ENCODE results near the gene MEN1. TPM values are rescaled to one million over a fixed set of nuclear protein-coding genes. Genes with fewer than 3 reads are reported as not detected.

MEN1 gene
- total RNA-seq, 3 donors from 2014 or later: 11.4 to 19.0 (median 14.8) TPM

DNA sequence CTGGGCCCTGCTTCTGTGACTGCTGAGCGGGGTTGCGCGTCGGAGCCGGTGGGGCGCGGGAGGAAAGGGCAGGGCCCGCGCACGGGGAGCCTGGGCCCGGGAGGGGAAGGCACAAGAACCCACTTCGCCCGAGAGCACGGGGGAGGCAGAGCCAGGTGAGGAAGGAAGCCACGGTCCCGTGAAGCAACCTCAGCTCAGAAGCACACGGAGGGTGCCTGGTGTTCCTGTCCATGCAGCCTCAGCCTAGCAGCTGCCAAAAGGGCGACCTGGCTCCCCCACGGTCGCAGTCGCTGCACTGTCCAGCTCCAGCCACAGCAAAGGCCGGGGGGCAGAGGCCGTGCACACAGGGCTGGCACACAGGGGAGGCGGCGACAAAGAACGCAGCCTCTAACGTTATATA lies 43.4 kb upstream of the MEN1 start:
- Histone ChIP-seq H3K27ac (peak overlapping the region; percentile 83 to 85), H3K4me1 (peaks cover 26 to 29% of the 10 kb centered on the region in 2 donors), H3K36me3 (no peaks in the 10 kb centered on the region), H3K4me3 (no peak overlapping the region), H3K27me3 (no peaks in the 10 kb centered on the region), H3K9me3 (no peaks in the 10 kb centered on the region)
- intact Hi-C loops (cut with DNase I; ENCODE audit: low total_unique reads): loop anchor here (10.0 kb wide), 1 partner anchor 161 kb away; the partner anchor contains the start of gene ARL2
- TF ChIP-seq, protein P1, sequence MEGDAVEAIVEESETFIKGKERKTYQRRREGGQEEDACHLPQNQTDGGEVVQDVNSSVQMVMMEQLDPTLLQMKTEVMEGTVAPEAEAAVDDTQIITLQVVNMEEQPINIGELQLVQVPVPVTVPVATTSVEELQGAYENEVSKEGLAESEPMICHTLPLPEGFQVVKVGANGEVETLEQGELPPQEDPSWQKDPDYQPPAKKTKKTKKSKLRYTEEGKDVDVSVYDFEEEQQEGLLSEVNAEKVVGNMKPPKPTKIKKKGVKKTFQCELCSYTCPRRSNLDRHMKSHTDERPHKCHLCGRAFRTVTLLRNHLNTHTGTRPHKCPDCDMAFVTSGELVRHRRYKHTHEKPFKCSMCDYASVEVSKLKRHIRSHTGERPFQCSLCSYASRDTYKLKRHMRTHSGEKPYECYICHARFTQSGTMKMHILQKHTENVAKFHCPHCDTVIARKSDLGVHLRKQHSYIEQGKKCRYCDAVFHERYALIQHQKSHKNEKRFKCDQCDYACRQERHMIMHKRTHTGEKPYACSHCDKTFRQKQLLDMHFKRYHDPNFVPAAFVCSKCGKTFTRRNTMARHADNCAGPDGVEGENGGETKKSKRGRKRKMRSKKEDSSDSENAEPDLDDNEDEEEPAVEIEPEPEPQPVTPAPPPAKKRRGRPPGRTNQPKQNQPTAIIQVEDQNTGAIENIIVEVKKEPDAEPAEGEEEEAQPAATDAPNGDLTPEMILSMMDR (IDR thresholded peaks at IDR 0.05): no peak
- TF ChIP-seq POLR2AphosphoS5 (IDR thresholded peaks at IDR 0.05) (no peak), POLR2A (IDR thresholded peaks at IDR 0.05) (no peak)
- DNase-seq (ENCODE audit: low spot score in 2 of 2): no peak

DNA sequence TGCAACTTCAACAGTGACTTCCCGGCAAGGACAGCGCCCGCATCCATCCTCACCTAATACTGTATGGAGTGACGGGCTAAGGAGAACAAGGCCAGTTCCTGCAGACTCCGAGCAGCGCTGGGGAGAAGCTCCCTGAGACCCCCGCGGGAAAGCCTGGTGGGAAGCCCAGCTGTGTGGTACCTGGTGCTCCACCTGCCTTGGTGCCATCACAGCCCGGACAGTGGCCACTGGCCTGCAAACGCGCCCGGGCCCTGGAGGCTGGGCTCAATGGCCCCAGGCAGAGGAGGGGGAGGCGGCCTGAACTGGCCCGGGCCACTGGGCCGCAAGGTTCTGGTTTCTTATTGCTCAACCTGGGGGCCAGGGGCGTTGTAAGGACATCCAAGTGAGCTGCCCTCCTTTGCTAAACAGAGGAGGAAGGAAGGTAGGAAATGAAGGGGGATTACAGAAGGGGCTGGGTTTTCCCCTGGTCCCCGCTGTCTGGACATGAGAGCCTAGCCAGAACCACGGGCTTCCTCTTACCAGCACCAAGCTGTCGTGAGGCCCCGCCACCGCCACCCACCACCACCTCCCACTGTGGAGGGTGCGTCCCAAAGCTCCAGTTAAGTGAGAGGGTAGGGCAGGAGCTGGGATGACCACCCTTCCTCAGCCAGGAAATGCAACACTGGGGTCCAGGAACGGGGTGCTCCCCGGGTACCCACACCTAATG lies 42.6 kb upstream of the MEN1 start:
- H3K36me3 ChIP-seq: no peaks in the 10 kb centered on the region
- TF ChIP-seq POLR2AphosphoS5 (IDR thresholded peaks at IDR 0.05): no peak
- TF ChIP-seq, protein P1 (IDR thresholded peaks at IDR 0.05): no peak
- no peak for TF ChIP-seq POLR2A (IDR thresholded peaks at IDR 0.05)
- peak overlapping the region; percentile 83 to 85 for H3K27ac ChIP-seq
- H3K4me1 ChIP-seq: peaks cover 26 to 32% of the 10 kb centered on the region in 2 donors
- no peaks in the 10 kb centered on the region for H3K27me3 ChIP-seq
- H3K4me3 ChIP-seq: no peak overlapping the region
- intact Hi-C loops (cut with DNase I; ENCODE audit: low total_unique reads): loop anchor here (10.0 kb wide), 1 partner anchor 162 kb away; the partner anchor contains the start of gene ARL2
- H3K9me3 ChIP-seq: no peaks in the 10 kb centered on the region
- DNase-seq (ENCODE audit: low spot score in 2 of 2): no peak

DNA sequence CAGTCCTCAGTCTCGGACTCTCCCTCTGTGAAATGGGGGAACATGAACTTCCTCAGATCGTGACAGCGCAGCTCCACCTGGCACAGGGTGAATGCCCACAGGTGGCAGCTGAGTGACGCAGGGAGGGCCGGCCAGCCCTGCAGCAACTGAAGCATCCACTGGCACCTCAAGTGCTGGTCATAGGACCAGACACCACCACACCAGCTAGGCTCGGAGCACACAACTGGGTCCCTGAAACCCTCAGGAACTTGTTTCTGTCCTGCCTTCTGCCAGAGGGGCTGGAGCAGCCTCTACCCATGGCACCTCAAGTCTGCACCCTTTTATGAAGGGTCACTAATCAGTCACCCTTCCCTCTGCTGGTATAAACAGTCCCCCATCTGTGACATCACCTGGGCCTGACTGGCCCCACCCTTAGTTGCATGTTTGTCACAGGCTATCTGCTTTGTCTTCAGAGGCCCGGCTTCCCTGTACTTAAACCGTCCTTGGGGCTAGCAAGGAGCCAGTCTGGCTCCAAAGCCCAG lies 41.5 kb upstream of the MEN1 start:
- no peak for DNase-seq (ENCODE audit: low spot score in 2 of 2)
- Histone ChIP-seq H3K9me3 (no peaks in the 10 kb centered on the region), H3K27me3 (no peaks in the 10 kb centered on the region), H3K27ac (peak overlapping the region; percentile 42 to 69), H3K36me3 (no peaks in the 10 kb centered on the region), H3K4me3 (no peak overlapping the region), H3K4me1 (peaks cover 26 to 39% of the 10 kb centered on the region in 2 donors)
- TF ChIP-seq POLR2A (IDR thresholded peaks at IDR 0.05) (no peak), POLR2AphosphoS5 (IDR thresholded peaks at IDR 0.05) (no peak)
- TF ChIP-seq, protein P1 (IDR thresholded peaks at IDR 0.05): no peak
- intact Hi-C loops (cut with DNase I; ENCODE audit: low total_unique reads): loop anchor here (10.0 kb wide), 1 partner anchor 163 kb away; the partner anchor contains the start of gene ARL2

DNA sequence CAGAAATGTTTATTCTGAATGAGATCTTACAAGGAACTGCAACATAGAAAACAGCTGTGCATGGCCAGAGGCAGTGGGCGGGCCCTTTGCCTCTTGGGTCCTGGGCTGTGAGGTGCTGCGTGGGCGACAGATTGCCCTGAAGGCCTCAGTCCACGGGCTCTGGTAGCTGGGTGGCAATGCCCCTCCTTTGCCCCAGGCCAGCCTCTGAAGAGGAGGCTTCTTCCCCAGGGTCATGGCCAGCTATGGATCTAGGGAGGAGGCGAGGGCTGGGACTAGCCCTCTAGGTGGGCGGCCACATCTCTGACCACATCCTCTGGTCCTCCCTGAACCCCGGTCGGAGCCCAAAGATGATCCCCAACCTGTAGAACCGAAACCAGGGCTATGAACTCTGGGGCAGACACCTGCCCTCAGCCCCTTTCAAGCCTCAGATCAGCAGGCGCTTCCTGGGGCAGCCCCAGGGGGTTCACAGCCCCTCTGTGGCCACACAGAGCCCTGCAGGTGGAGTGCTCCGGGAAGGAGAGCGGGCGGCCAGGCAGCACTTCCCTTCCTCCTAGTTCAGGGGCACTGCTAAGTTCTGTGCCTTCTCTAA lies 40.7 kb upstream of the MEN1 start:
- Histone ChIP-seq H3K36me3 (no peaks in the 10 kb centered on the region), H3K27me3 (no peaks in the 10 kb centered on the region), H3K9me3 (no peaks in the 10 kb centered on the region), H3K4me3 (no peak overlapping the region), H3K27ac (peak overlapping the region; percentile 69), H3K4me1 (peaks cover 21 to 32% of the 10 kb centered on the region in 2 donors)
- intact Hi-C loops (cut with DNase I; ENCODE audit: low total_unique reads): loop anchor here (10.0 kb wide), 1 partner anchor 164 kb away; the partner anchor contains the start of gene ARL2
- no peak for DNase-seq (ENCODE audit: low spot score in 2 of 2)
- TF ChIP-seq, protein P1 (IDR thresholded peaks at IDR 0.05): no peak
- no peak for TF ChIP-seq POLR2AphosphoS5 (IDR thresholded peaks at IDR 0.05)
- no peak for TF ChIP-seq POLR2A (IDR thresholded peaks at IDR 0.05)
